HEK293T (cell line): Measurements from ENCODE around the gene SIM1.
"Not testable (repeated sequence)": the region's sequence is repeated elsewhere in the genome, so short reads cannot be mapped to it uniquely, and the experiment has no call there.

Experiments used
- CTCF ChIA-PET: fragments of 350-600 bp; formaldehyde crosslinking; extraction: SDS; loops from one replicate; lab custom pipeline; 2021; ENCODE audit warnings: antibody characterized with exemption, inconsistent platforms; lab: Yijun Ruan, JAX
- POLR2A ChIA-PET: fragments of 350-600 bp; formaldehyde crosslinking; extraction: SDS; loops from one replicate; lab custom pipeline; 2020; ENCODE audit warnings: antibody characterized with exemption, inconsistent platforms; lab: Yijun Ruan, JAX
- DNase-seq: peaks from one replicate; pipeline ENCODE4 v3.0.0; 2012; ENCODE audit warnings: mixed read lengths; ENCODE audit errors: extremely low spot score
- ARNT ChIP-seq: fragments of 450-650 bp; IDR thresholded peaks from 2 replicates; pipeline ENCODE4 v1.6.1; 2017; ENCODE audit warnings: mild to moderate bottlenecking
- BHLHE40 ChIP-seq: fragments of 450-650 bp; IDR thresholded peaks from 2 replicates; pipeline ENCODE4 v1.6.1; 2016; ENCODE audit warnings: mild to moderate bottlenecking, moderate library complexity, borderline replicate concordance
- CTBP1 ChIP-seq: fragments of 450-650 bp; IDR thresholded peaks from 2 replicates; pipeline ENCODE4 v1.6.1; 2016; ENCODE audit warnings: borderline replicate concordance
- ELF4 ChIP-seq: fragments of 450-650 bp; IDR thresholded peaks from 2 replicates; pipeline ENCODE4 v1.6.1; 2017; ENCODE audit warnings: antibody characterized with exemption
- FOXA1 ChIP-seq: fragments of 450-650 bp; IDR thresholded peaks from 2 replicates; pipeline ENCODE4 v1.6.1; 2016; ENCODE audit warnings: mild to moderate bottlenecking
- FOXK2 ChIP-seq: fragments of 450-650 bp; IDR thresholded peaks from 2 replicates; pipeline ENCODE4 v1.6.1; 2016; ENCODE audit warnings: mild to moderate bottlenecking
- FOXM1 ChIP-seq: fragments of 450-650 bp; IDR thresholded peaks from 2 replicates; pipeline ENCODE4 v1.6.1; 2017; ENCODE audit warnings: mild to moderate bottlenecking, borderline replicate concordance
- HDGF ChIP-seq: fragments of 450-650 bp; IDR thresholded peaks from 2 replicates; pipeline ENCODE4 v1.6.1; 2017; ENCODE audit warnings: antibody characterized with exemption, borderline replicate concordance
- L3MBTL2 ChIP-seq: fragments of 450-650 bp; conservative IDR thresholded peaks from 2 replicates; pipeline ENCODE4 v1.6.1; 2016; ENCODE audit warnings: mild to moderate bottlenecking
- LEF1 ChIP-seq: fragments of 450-650 bp; IDR thresholded peaks from 2 replicates; pipeline ENCODE4 v1.6.1; 2017; ENCODE audit warnings: mild to moderate bottlenecking, borderline replicate concordance
- NFRKB ChIP-seq: fragments of 450-650 bp; IDR thresholded peaks from 2 replicates; pipeline ENCODE4 v1.6.1; 2016; ENCODE audit warnings: mild to moderate bottlenecking, moderate library complexity
- PKNOX1 ChIP-seq: fragments of 450-650 bp; IDR thresholded peaks from 2 replicates; pipeline ENCODE4 v1.6.1; 2016
- SP1 ChIP-seq: fragments of 450-650 bp; IDR thresholded peaks from 2 replicates; pipeline ENCODE4 v1.6.1; 2017
- SUZ12 ChIP-seq: fragments of 450-650 bp; IDR thresholded peaks from 2 replicates; pipeline ENCODE4 v1.6.1; 2016; ENCODE audit warnings: mild to moderate bottlenecking
- TARDBP ChIP-seq: fragments of 450-650 bp; IDR thresholded peaks from 2 replicates; pipeline ENCODE4 v1.6.1; 2016
- ZNF384 ChIP-seq: fragments of 450-650 bp; IDR thresholded peaks from 2 replicates; pipeline ENCODE4 v1.6.1; 2016

SIM1 gene

DNA sequence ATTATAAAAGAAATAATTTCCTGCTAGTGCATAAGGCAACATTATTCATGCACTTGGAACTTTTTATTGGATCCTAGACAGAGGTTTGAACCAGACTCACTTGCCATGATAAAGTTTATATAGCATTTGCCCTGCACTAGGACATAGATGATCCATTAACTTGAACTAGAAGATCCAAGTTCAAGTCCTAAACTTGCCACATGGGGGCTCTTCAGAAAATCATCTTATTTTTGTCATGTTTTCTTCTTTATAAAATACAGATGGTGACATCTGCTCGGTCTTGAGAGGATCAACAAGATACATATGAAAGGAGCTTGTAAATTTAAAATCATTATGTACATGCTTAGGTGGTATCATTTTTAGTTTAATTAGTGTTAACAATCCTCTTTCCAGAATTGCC is 94.5 kb downstream of the SIM1 start:
- no peak for TF ChIP-seq PKNOX1
- no peak for TF ChIP-seq LEF1
- TF ChIP-seq NFRKB: no peak
- TF ChIP-seq FOXM1: no peak
- ChIA-PET POLR2A (no interaction called here), CTCF (no interaction called here)
- no peak for DNase-seq

- ChIA-PET CTCF (interaction anchor here (0.6 to 0.7 kb wide), 2 partner anchors 61 to 780 kb away, joined by 3 to 4 read pairs; no protein-coding TSS in a partner anchor), POLR2A (no interaction called here)
- no peak for DNase-seq
- no peak for TF ChIP-seq ELF4
- no peak for TF ChIP-seq ZNF384
- no peak for TF ChIP-seq FOXA1
- TF ChIP-seq LEF1: no peak
Observed at GRCh38 chr6:100366419-100366818, 98.3 kb downstream of the SIM1 start.

DNA sequence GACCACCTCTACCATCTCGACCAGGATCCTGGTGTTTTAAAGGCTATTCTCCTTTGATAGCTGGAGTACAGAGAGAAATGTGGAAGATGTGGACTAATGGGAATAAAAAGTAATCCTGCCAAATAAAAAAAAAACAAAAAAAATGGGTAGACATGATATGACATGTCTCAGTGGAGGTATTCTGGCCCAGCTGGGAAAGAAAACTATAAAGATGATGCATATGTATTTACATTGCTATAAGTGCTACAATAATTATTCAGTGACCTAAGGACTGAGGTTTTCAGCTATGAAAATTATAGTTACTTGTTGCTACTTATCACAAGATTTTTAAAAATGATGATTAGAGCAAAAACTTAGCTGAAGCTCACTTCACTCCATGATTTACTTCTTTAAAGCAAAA is 101.1 kb downstream of the SIM1 start:
- ChIA-PET CTCF (interaction anchor here (1.0 kb wide), 1 partner anchor 12 kb away, joined by 3 read pairs; no protein-coding TSS in a partner anchor), POLR2A (interaction anchor here (0.5 kb wide), 1 partner anchor 101 kb away, joined by 3 read pairs; the partner anchor contains the start of gene SIM1)
- TF ChIP-seq FOXK2 (no peak), L3MBTL2 (no peak), LEF1 (no peak), SP1 (no peak), FOXA1 (no peak), NFRKB (no peak), FOXM1 (no peak), SUZ12 (no peak), CTBP1 (no peak), ZNF384 (no peak), ARNT (no peak), PKNOX1 (no peak), HDGF (no peak), TARDBP (no peak), ELF4 (no peak), BHLHE40 (no peak)
- no peak for DNase-seq

GRCh38 chr6:100354736-100355641 is 109.7 kb downstream of the SIM1 start:
- DNase-seq, CTCF ChIA-PET, POLR2A ChIA-PET: not testable (repeated sequence)

- no peak for DNase-seq
- ChIA-PET POLR2A (no interaction called here), CTCF (no interaction called here)
- TF ChIP-seq FOXA1: no peak
- no peak for TF ChIP-seq FOXM1
- no peak for TF ChIP-seq ZNF384
- TF ChIP-seq CTBP1: no peak
- TF ChIP-seq LEF1: no peak
- no peak for TF ChIP-seq ARNT
- no peak for TF ChIP-seq SUZ12
- TF ChIP-seq L3MBTL2: no peak
- TF ChIP-seq FOXK2: no peak
- TF ChIP-seq TARDBP: no peak
- TF ChIP-seq HDGF: no peak
- no peak for TF ChIP-seq PKNOX1
- no peak for TF ChIP-seq SP1
- no peak for TF ChIP-seq BHLHE40
- TF ChIP-seq ELF4: no peak
- no peak for TF ChIP-seq NFRKB
Observed at GRCh38 chr6:100353276-100354015, 111.3 kb downstream of the SIM1 start.

DNA sequence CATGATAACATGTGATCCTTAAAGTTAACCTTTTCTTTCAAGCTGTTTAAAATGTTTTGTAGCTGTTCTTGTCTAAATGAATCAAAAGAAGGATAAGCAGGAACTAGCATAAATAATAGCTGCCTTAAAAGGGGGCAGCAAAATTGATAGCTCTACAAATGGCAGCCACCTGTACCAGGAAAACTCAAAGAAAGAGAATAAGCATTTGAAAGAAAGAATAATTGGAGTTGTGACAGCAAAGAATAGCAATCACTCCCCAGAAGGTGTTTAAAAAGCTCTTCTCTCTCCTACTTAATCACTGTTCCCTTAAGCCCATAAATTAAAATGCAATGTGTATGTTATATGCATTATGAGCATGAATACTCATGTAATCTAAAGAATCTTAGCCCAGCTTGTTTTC is 114.6 kb downstream of the SIM1 start:
- TF ChIP-seq ELF4 (no peak), TARDBP (no peak), CTBP1 (no peak), FOXM1 (no peak), FOXA1 (no peak), HDGF (no peak), SP1 (no peak), FOXK2 (no peak), ARNT (no peak), LEF1 (no peak), NFRKB (no peak), ZNF384 (no peak), BHLHE40 (no peak), SUZ12 (no peak), PKNOX1 (no peak), L3MBTL2 (no peak)
- ChIA-PET POLR2A (no interaction called here), CTCF (no interaction called here)
- DNase-seq: no peak
